ENCODE measurements around the gene PDAP1. TPM values are rescaled to one million over a fixed set of nuclear protein-coding genes. Genes with fewer than 3 reads are reported as not detected.

PDAP1 gene
- total and polyA plus RNA-seq, 2 of the 13 experiments (the other 11 are each of a cell fraction or from before 2014, with no cell fraction given): 13.0 to 100 TPM

GRCh38 chr7:99381664-99382075, 26.7 kb downstream of the PDAP1 start (continued):
- TF ChIP-seq LRRFIP1 (CRISPR knock-in tag; conservative IDR thresholded peaks at IDR 0.05): no peak
- TF ChIP-seq ZNF367 (CRISPR knock-in tag; IDR thresholded peaks at IDR 0.05; ENCODE audit: borderline replicate concordance): no peak
- no peak for TF ChIP-seq NFKB2 (CRISPR knock-in tag; IDR thresholded peaks at IDR 0.05; ENCODE audit: borderline replicate concordance)
- no peak for TF ChIP-seq ELK4 (CRISPR knock-in tag; IDR thresholded peaks at IDR 0.05; ENCODE audit: borderline replicate concordance)
- TF ChIP-seq U2AF2 (IDR thresholded peaks at IDR 0.05; ENCODE audit: low read depth, low read length): no peak
- no peak for TF ChIP-seq FOXA1 (IDR thresholded peaks at IDR 0.05)
- TF ChIP-seq FOXA1 (CRISPR knock-in tag; IDR thresholded peaks at IDR 0.05): no peak
- no peak for TF ChIP-seq ZNF281 (CRISPR knock-in tag; IDR thresholded peaks at IDR 0.05; ENCODE audit: borderline replicate concordance)
- TF ChIP-seq ZNF766 (CRISPR knock-in tag; IDR thresholded peaks at IDR 0.05; ENCODE audit: borderline replicate concordance): no peak
- no peak for TF ChIP-seq ZNF451 (CRISPR knock-in tag; IDR thresholded peaks at IDR 0.05)
- TF ChIP-seq ARID2 (CRISPR knock-in tag; IDR thresholded peaks at IDR 0.05; ENCODE audit: borderline replicate concordance): no peak
- no peak for TF ChIP-seq ZNF530 (CRISPR knock-in tag; IDR thresholded peaks at IDR 0.05; ENCODE audit: low read depth)
- TF ChIP-seq HES4 (CRISPR knock-in tag; IDR thresholded peaks at IDR 0.05; ENCODE audit: borderline replicate concordance): no peak
- no peak for TF ChIP-seq YEATS2 (CRISPR knock-in tag; IDR thresholded peaks at IDR 0.05; ENCODE audit: borderline replicate concordance)
- no peak for TF ChIP-seq NCOA1 (CRISPR knock-in tag; IDR thresholded peaks at IDR 0.05)
- TF ChIP-seq THYN1 (CRISPR knock-in tag; IDR thresholded peaks at IDR 0.05; ENCODE audit: borderline replicate concordance, low read depth): no peak
- TF ChIP-seq SKI (IDR thresholded peaks at IDR 0.05; ENCODE audit: partially characterized antibody): no peak
- no peak for TF ChIP-seq KLF15 (CRISPR knock-in tag; IDR thresholded peaks at IDR 0.05; ENCODE audit: borderline replicate concordance)
- no peak for TF ChIP-seq ZBTB8A (CRISPR knock-in tag; IDR thresholded peaks at IDR 0.05; ENCODE audit: borderline replicate concordance, low read depth)
- no peak for TF ChIP-seq STAT6 (CRISPR knock-in tag; IDR thresholded peaks at IDR 0.05; ENCODE audit: borderline replicate concordance)
